COR-L47 (cell line): ENCODE measurements around the gene CELSR1.
"Not testable (repeated sequence)": the region's sequence is repeated elsewhere in the genome, so short reads cannot be mapped to it uniquely, and the experiment has no call there.

ENCODE experiments used
- DNase-seq: peaks from one replicate; lab custom pipeline; 2025; lab: John Stamatoyannopoulos, UW

Gene CELSR1

GRCh38 chr22:46481386-46481785, 56.0 kb downstream of the CELSR1 start:
- DNase-seq: peak; percentile 23

- DNase-seq: no peak
Measured at GRCh38 chr22:46480396-46480795, 57.0 kb downstream of the CELSR1 start.

- no peak for DNase-seq
Measured at GRCh38 chr22:46479046-46479445, 58.4 kb downstream of the CELSR1 start.

- DNase-seq: no peak
Measured at GRCh38 chr22:46478083-46478551, 59.3 kb downstream of the CELSR1 start.

- DNase-seq: no peak
Measured at GRCh38 chr22:46476547-46476941, 60.9 kb downstream of the CELSR1 start.

- DNase-seq: no peak
Measured at GRCh38 chr22:46473896-46474557, 63.4 kb downstream of the CELSR1 start.

- no peak for DNase-seq
Measured at GRCh38 chr22:46473021-46473779, 64.2 kb downstream of the CELSR1 start.

- no peak for DNase-seq
Measured at GRCh38 chr22:46472722-46473016, 64.8 kb downstream of the CELSR1 start.

- no peak for DNase-seq
Measured at GRCh38 chr22:46471901-46472721, 65.3 kb downstream of the CELSR1 start.

- DNase-seq: not testable (repeated sequence)
Measured at GRCh38 chr22:46471330-46471729, 66.1 kb downstream of the CELSR1 start.

- DNase-seq: no peak
Measured at GRCh38 chr22:46469711-46470110, 67.7 kb downstream of the CELSR1 start.

GRCh38 chr22:46467006-46467405, 70.4 kb downstream of the CELSR1 start:
- no peak for DNase-seq

- DNase-seq: no peak
Measured at GRCh38 chr22:46466255-46466676, 71.2 kb downstream of the CELSR1 start.

GRCh38 chr22:46465793-46466192, 71.6 kb downstream of the CELSR1 start:
- no peak for DNase-seq

GRCh38 chr22:46465345-46465720, 72.1 kb downstream of the CELSR1 start:
- DNase-seq: no peak

- DNase-seq: no peak
Measured at GRCh38 chr22:46464701-46465344, 72.6 kb downstream of the CELSR1 start.

GRCh38 chr22:46464296-46464695, 73.1 kb downstream of the CELSR1 start:
- DNase-seq: no peak

GRCh38 chr22:46463435-46464227, 73.8 kb downstream of the CELSR1 start:
- no peak for DNase-seq

GRCh38 chr22:46462726-46463371, 74.6 kb downstream of the CELSR1 start:
- no peak for DNase-seq

GRCh38 chr22:46461566-46462180, 75.7 kb downstream of the CELSR1 start:
- DNase-seq: no peak

- no peak for DNase-seq
Measured at GRCh38 chr22:46460857-46461256, 76.6 kb downstream of the CELSR1 start.
